NCI-H460 (cell line): ENCODE measurements around the gene NOTCH1. TPM values are rescaled to one million over a fixed set of nuclear protein-coding genes. Genes with fewer than 3 reads are reported as not detected.

Experiments
- DNase-seq: peaks from one replicate; pipeline ENCODE4 v3.0.0-alpha.2; 2016; ENCODE audit warnings: low read depth; ENCODE audit errors: extremely low read depth
- total RNA-seq: library from RNA; depleted of rRNA; stranded (reverse); fragments of >200 nt; shearing (Covaris generic); gene quantifications from 2 replicates; pipeline ENCODE4 v1.2.3, GENCODE V29; 2014

The NOTCH1 gene
- total RNA-seq, 1 experiment from 2014 or later = 8.0 TPM

DNA sequence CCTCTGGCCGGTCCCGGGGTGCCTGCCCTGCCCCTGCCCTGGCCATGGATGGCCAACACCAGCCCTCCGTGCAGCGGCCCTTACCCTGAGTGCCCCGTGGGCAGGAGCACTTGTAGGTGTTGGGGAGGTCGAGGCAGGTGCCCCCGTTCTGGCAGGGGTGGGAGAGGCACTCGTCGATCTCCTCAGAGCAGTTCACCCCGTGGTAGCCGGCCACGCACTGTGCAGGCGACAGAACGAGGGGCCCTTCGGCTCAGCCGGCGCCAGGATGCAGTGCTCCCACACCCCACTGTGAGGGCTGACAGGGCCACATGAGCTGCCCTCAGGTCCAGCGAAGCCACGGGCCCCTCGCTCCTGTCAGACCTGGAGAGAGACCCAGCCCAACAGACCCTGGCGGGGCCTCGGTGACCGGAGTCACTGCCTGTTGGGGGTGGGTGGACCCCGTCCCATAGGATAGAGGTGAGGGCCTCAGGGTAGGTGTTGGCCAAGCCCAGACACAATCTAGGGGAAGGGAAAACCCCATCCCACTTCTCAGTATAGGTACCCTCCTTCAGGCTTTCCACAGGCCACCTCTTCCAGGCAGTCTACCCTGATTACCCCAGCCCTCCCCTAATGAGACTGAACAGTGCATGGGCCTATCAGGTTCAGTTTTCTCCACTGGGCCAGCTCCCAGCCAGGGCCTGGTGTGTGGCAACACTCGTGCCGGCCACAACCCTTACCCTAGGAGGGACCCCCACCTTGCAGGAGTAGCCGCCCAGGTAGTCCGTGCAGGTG lies 38.4 kb downstream of the NOTCH1 start:
- DNase-seq = no peak

- no peak for DNase-seq
These were observed 39.4 kb downstream of the NOTCH1 start for GRCh38 chr9:136506425-136506824.

- DNase-seq = no peak
These were observed 40.1 kb downstream of the NOTCH1 start for GRCh38 chr9:136505406-136506403.

GRCh38 chr9:136504512-136505348 lies 41.1 kb downstream of the NOTCH1 start:
- no peak for DNase-seq

- no peak for DNase-seq
These were observed 42.8 kb downstream of the NOTCH1 start for GRCh38 chr9:136502940-136503550.

DNA sequence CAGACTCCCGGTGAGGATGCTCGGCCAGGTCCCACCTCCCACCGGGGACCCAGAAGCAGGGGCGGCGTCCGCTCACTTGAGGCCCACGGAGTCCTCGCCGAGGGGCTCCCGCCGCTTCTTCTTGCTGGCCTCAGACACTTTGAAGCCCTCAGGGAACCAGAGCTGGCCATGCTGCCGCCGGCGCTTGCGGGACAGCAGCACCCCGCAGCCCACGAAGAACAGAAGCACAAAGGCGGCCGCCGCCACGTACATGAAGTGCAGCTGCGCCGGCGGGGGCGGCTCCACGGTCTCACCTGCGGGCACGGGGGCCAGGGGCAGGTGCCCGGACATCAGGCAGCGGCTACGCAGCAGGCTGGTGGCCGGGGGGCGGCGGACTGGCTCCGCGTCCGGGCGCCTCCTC lies 43.7 kb downstream of the NOTCH1 start:
- no peak for DNase-seq

- no peak for DNase-seq
These were observed 44.2 kb downstream of the NOTCH1 start for GRCh38 chr9:136501686-136502085.

GRCh38 chr9:136499935-136500910 lies 45.6 kb downstream of the NOTCH1 start:
- DNase-seq = no peak

DNA sequence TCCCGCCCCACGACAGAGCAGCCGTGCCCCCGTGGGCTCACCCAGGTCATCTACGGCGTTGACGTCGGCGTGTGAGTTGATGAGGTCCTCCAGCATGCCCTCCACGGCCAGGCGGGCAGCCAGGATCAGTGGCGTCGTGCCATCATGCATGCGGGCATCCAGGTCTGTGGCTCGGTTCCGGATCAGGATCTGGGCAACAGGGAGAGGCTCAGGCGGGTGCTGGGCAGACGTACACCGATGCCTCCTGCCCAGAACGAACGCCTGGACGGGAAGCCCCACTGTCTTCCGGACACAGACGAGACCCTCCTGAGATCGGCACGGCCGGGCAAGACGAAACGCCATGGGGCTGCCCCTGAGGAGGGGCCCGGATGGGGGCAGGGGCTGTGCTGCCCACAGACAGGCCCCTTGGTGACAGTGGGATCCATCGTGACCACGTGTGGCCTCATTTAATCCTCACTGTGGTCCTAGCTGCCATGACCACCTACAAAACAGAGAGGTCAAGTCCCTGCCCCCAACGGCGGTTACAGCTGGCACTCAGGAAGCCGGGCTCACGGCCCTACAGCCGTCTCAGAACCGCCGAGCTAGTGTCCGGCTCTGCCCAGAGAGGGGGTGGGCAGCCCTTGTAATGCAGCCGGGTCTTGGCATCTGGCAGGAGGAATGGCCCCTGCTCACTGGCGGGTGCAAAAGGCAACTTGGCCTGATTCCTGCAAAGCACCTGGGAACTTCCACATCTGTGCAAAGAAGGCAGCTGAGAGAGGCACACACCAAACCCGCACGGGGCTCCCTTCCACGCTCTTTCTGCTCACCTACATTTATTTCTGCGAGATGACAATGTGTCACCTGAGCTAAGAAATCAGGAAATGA lies 46.5 kb downstream of the NOTCH1 start:
- DNase-seq = no peak

- no peak for DNase-seq
These were observed 47.7 kb downstream of the NOTCH1 start for GRCh38 chr9:136497916-136498695.

- no peak for DNase-seq
These were observed 48.8 kb downstream of the NOTCH1 start for GRCh38 chr9:136496801-136497620.

DNA sequence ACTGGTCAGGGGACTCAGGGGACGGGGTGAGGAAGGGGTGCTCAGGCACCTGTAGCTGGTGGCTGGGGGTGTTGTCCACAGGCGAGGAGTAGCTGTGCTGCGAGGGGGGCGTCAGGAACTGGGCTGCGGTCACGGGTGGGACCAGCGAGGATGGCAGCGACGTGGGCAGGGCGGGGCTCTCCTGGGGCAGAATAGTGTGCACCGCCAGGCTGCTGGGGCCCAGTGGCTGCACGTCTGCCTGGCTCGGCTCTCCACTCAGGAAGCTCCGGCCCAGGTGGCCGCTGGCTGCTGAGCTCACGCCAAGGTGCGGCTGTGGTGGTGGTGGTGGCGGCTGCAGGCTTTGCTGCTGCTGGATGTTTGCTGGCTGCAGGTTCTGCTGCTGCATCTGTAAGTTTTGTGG lies 49.7 kb downstream of the NOTCH1 start:
- no peak for DNase-seq

DNA sequence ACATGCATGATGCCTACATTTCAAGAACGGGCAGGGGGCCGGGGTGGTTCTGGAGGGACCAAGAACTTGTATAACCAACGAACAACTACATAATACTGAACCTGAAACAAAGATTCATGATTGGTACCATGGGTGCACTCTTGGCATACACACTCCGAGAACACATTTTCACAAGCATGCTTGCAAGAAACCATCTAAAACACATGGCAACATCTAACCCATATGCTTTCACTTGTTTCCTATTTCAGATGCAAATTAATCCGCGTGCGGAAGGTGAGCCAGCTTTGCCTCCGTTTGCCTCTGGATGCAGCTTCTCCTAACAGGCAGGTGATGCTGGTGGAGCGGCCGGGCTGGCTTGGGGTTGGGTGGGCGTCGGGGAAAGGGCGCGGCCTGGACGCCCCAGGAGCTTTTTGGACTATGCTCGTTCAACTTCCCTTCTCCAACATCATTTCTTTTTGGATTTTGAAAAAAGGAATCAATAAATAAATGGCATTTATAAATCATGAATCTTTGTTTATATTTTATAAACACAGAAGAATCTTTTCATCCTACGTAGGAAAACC lies 50.5 kb downstream of the NOTCH1 start:
- no peak for DNase-seq

GRCh38 chr9:136494531-136495215 lies 51.2 kb downstream of the NOTCH1 start:
- DNase-seq = no peak

GRCh38 chr9:136494012-136494411 lies 51.8 kb downstream of the NOTCH1 start:
- no peak for DNase-seq

DNA sequence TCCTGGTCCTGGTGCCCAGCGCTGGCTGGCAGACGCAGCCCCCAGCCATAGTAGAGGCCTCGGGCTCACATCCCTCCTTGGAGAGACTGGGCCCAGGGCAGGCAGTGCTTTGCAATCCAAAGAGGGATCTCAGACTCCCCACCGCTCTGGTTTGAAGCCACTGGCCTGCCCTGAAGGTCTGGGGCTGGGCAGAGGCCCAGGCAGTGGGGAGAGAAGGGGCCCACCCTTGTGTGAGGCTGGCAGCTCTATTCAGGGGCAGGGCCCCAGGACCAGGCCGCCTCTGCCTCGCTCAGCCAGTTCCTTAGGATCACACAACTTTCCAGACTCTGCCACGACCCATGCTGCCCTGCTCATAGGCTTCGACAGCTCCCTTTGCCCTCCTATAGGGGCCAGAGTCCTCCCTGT lies 52.3 kb downstream of the NOTCH1 start:
- DNase-seq = no peak
